ENCODE data around the gene ACAA1. TPM values are rescaled to one million over a fixed set of nuclear protein-coding genes. Genes with fewer than 3 reads are reported as not detected.

ACAA1 gene
- total RNA-seq = 10 to 100 TPM; 91.3 to 91.7 TPM

- CTCF ChIA-PET = interaction anchor here (0.7 to 2.3 kb wide), 10 partner anchors 17 to 384 kb away, joined by 3 to 16 read pairs (median 6); partner anchors contain the start of genes DLEC1, OXSR1 and XYLB
- Mint-ChIP-seq H3K4me1 (peaks cover 63% of the 10 kb centered on the region), H3K4me3 (peak within 1 kb of the TSS; percentile 84), H3K36me3 (peaks cover 47% of the 10 kb centered on the region), H3K27me3 (no peaks in the 10 kb centered on the region), H3K9me3 (ENCODE audit: low read depth) (no peaks in the 10 kb centered on the region), H3K27ac (peak within 1 kb of the TSS; percentile 96)
- DNase-seq (peak; percentile 100), ATAC-seq (peak; percentile 88)
Measured at GRCh38 chr3:38136777-38137614, at the start of gene ACAA1. TSS of gene ACAA1 (minus strand) at chr3:38137127. CDS start at chr3:38137035, 92 bp downstream.

- H3K4me1 Mint-ChIP-seq = peaks cover 33% of the 10 kb centered on the region
- no peaks in the 10 kb centered on the region for H3K27me3 Mint-ChIP-seq
- no peaks in the 10 kb centered on the region for H3K9me3 Mint-ChIP-seq (ENCODE audit: low read depth)
- CTCF ChIA-PET = no interaction called here
- no peak for DNase-seq
- no peak overlapping the region for H3K4me3 Mint-ChIP-seq
- H3K36me3 Mint-ChIP-seq = peaks cover 24% of the 10 kb centered on the region
- no peak for ATAC-seq
- no peak overlapping the region for H3K27ac Mint-ChIP-seq
Measured at GRCh38 chr3:38177181-38177580, 40.3 kb upstream of the ACAA1 start.

GRCh38 chr3:38173834-38174418 is 37.0 kb upstream of the ACAA1 start:
- H3K4me3 Mint-ChIP-seq = peak overlapping the region; percentile 24
- ATAC-seq = peak; percentile 44
- H3K9me3 Mint-ChIP-seq (ENCODE audit: low read depth) = no peaks in the 10 kb centered on the region
- no peaks in the 10 kb centered on the region for H3K27me3 Mint-ChIP-seq
- CTCF ChIA-PET = no interaction called here
- H3K36me3 Mint-ChIP-seq = peaks cover 19% of the 10 kb centered on the region
- DNase-seq = no peak
- peaks cover 53% of the 10 kb centered on the region for H3K4me1 Mint-ChIP-seq
- H3K27ac Mint-ChIP-seq = peak overlapping the region; percentile 13

- no peak overlapping the region for H3K27ac Mint-ChIP-seq
- H3K27me3 Mint-ChIP-seq = no peaks in the 10 kb centered on the region
- no peak overlapping the region for H3K4me3 Mint-ChIP-seq
- H3K9me3 Mint-ChIP-seq (ENCODE audit: low read depth) = no peaks in the 10 kb centered on the region
- CTCF ChIA-PET = interaction anchor here (1.1 to 1.6 kb wide), 2 partner anchors 19 to 23 kb away, joined by 4 read pairs; no protein-coding TSS in a partner anchor
- ATAC-seq = no peak
- H3K4me1 Mint-ChIP-seq = peaks cover 70% of the 10 kb centered on the region
- no peak for DNase-seq
- peaks cover 25% of the 10 kb centered on the region for H3K36me3 Mint-ChIP-seq
Measured at GRCh38 chr3:38171622-38172021, 34.7 kb upstream of the ACAA1 start.

GRCh38 chr3:38170722-38171121 is 33.8 kb upstream of the ACAA1 start:
- no peak overlapping the region for H3K27ac Mint-ChIP-seq
- ATAC-seq = no peak
- no peaks in the 10 kb centered on the region for H3K9me3 Mint-ChIP-seq (ENCODE audit: low read depth)
- H3K4me3 Mint-ChIP-seq = no peak overlapping the region
- H3K4me1 Mint-ChIP-seq = peaks cover 76% of the 10 kb centered on the region
- DNase-seq = no peak
- peaks cover 29% of the 10 kb centered on the region for H3K36me3 Mint-ChIP-seq
- CTCF ChIA-PET = no interaction called here
- H3K27me3 Mint-ChIP-seq = no peaks in the 10 kb centered on the region

- Mint-ChIP-seq H3K27ac (peak overlapping the region; percentile 35), H3K4me3 (no peak overlapping the region)
- ATAC-seq = no peak
Measured at GRCh38 chr3:38169027-38169317, 32.0 kb upstream of the ACAA1 start.

GRCh38 chr3:38168151-38169026 is 31.5 kb upstream of the ACAA1 start:
- no peak for ATAC-seq
- DNase-seq = no peak
- Mint-ChIP-seq H3K27me3 (no peaks in the 10 kb centered on the region), H3K4me3 (no peak overlapping the region), H3K36me3 (peaks cover 26% of the 10 kb centered on the region), H3K4me1 (peaks cover 72% of the 10 kb centered on the region), H3K27ac (peak overlapping the region; percentile 35), H3K9me3 (ENCODE audit: low read depth) (no peaks in the 10 kb centered on the region)
- CTCF ChIA-PET = no interaction called here

More at GRCh38 chr3:38169027-38169317, 32.0 kb upstream of the ACAA1 start:
- Mint-ChIP-seq H3K36me3 (peaks cover 26% of the 10 kb centered on the region), H3K9me3 (ENCODE audit: low read depth) (no peaks in the 10 kb centered on the region), H3K27me3 (no peaks in the 10 kb centered on the region), H3K4me1 (peaks cover 72% of the 10 kb centered on the region)
- no peak for DNase-seq
- CTCF ChIA-PET = no interaction called here

GRCh38 chr3:38167591-38167990 is 30.7 kb upstream of the ACAA1 start:
- Mint-ChIP-seq H3K9me3 (ENCODE audit: low read depth) (no peaks in the 10 kb centered on the region), H3K4me3 (peak overlapping the region; percentile 21), H3K4me1 (peaks cover 69% of the 10 kb centered on the region), H3K36me3 (peaks cover 30% of the 10 kb centered on the region), H3K27me3 (no peaks in the 10 kb centered on the region), H3K27ac (peak overlapping the region; percentile 54)
- ATAC-seq (no peak), DNase-seq (no peak)
- CTCF ChIA-PET = interaction anchor here (1.5 kb wide), 1 partner anchor 18 kb away, joined by 3 read pairs; no protein-coding TSS in a partner anchor

GRCh38 chr3:38165722-38166387 is 28.9 kb upstream of the ACAA1 start:
- peak overlapping the region; percentile 100 for H3K27ac Mint-ChIP-seq
- CTCF ChIA-PET = interaction anchor here (1.3 to 4.4 kb wide), 12 partner anchors 13 to 181 kb away, joined by 3 to 41 read pairs (median 4); partner anchors contain the start of genes ACAA1 and XYLB
- peaks cover 28% of the 10 kb centered on the region for H3K36me3 Mint-ChIP-seq
- DNase-seq = no peak
- H3K9me3 Mint-ChIP-seq (ENCODE audit: low read depth) = no peaks in the 10 kb centered on the region
- H3K4me1 Mint-ChIP-seq = peaks cover 60% of the 10 kb centered on the region
- H3K27me3 Mint-ChIP-seq = no peaks in the 10 kb centered on the region
- H3K4me3 Mint-ChIP-seq = peak overlapping the region; percentile 93
- ATAC-seq = peak; percentile 2

- H3K4me1 Mint-ChIP-seq = peaks cover 53% of the 10 kb centered on the region
- CTCF ChIA-PET = interaction anchor here (0.6 to 4.4 kb wide), 12 partner anchors 12 to 1123 kb away, joined by 3 to 41 read pairs (median 4); partner anchors contain the start of genes ACAA1, MYD88 and XYLB
- DNase-seq (peak; percentile 99), ATAC-seq (peak; percentile 93)
- H3K36me3 Mint-ChIP-seq = peaks cover 26% of the 10 kb centered on the region
- no peaks in the 10 kb centered on the region for H3K27me3 Mint-ChIP-seq
- no peaks in the 10 kb centered on the region for H3K9me3 Mint-ChIP-seq (ENCODE audit: low read depth)
- H3K4me3 Mint-ChIP-seq = peak within 1 kb of the TSS; percentile 93
- H3K27ac Mint-ChIP-seq = peak within 1 kb of the TSS; percentile 100
Measured at GRCh38 chr3:38164952-38165721, 28.2 kb upstream of the ACAA1 start, which contains the start of gene OXSR1. TSS of gene OXSR1 (plus strand) at chr3:38165537. CDS start at chr3:38165877, 340 bp downstream.

- peak overlapping the region; percentile 93 for H3K4me3 Mint-ChIP-seq
- H3K27ac Mint-ChIP-seq = peak overlapping the region; percentile 100
- peaks cover 53% of the 10 kb centered on the region for H3K4me1 Mint-ChIP-seq
- ATAC-seq = peak; percentile 32
- H3K27me3 Mint-ChIP-seq = no peaks in the 10 kb centered on the region
- H3K36me3 Mint-ChIP-seq = peaks cover 26% of the 10 kb centered on the region
- no peak for DNase-seq
- CTCF ChIA-PET = interaction anchor here (0.7 to 4.4 kb wide), 12 partner anchors 11 to 1124 kb away, joined by 3 to 41 read pairs (median 6); partner anchors contain the start of gene ACAA1
- H3K9me3 Mint-ChIP-seq (ENCODE audit: low read depth) = no peaks in the 10 kb centered on the region
Measured at GRCh38 chr3:38164643-38164951, 27.7 kb upstream of the ACAA1 start.
